ENCODE results near the gene RAB17.

Gene RAB17

GRCh38 chr2:237556773-237557632, 33.5 kb downstream of the RAB17 start:
- no peak for DNase-seq (ENCODE audit: low read depth)
- TF ChIP-seq, protein P1, sequence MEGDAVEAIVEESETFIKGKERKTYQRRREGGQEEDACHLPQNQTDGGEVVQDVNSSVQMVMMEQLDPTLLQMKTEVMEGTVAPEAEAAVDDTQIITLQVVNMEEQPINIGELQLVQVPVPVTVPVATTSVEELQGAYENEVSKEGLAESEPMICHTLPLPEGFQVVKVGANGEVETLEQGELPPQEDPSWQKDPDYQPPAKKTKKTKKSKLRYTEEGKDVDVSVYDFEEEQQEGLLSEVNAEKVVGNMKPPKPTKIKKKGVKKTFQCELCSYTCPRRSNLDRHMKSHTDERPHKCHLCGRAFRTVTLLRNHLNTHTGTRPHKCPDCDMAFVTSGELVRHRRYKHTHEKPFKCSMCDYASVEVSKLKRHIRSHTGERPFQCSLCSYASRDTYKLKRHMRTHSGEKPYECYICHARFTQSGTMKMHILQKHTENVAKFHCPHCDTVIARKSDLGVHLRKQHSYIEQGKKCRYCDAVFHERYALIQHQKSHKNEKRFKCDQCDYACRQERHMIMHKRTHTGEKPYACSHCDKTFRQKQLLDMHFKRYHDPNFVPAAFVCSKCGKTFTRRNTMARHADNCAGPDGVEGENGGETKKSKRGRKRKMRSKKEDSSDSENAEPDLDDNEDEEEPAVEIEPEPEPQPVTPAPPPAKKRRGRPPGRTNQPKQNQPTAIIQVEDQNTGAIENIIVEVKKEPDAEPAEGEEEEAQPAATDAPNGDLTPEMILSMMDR (IDR thresholded peaks at IDR 0.05; ENCODE audit: low read length, missing control alignments): no peak
- H3K4me3 ChIP-seq (replicated peaks; ENCODE audit: low read depth, low read length): no peak overlapping the region

DNA sequence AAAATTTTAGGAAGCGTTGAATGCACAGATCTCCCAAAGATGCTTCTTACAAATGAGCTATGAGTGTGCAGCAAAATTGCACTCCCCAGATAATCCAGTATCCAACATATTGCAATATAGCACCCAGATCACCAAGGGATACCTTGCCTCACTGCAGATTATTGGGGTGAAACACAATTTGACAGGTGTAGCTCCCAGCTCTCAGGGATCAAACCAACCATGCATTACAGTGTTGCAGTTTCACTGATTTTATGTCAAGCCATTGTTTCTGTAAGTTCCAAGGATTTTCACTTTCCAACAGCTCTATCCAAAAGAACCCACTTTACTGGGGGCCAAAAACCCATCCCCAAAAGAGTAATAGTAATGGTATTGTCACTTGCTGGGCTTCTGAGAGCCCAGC, 35.0 kb downstream of the RAB17 start:
- no peak for DNase-seq (ENCODE audit: low read depth)
- no peak overlapping the region for H3K4me3 ChIP-seq (replicated peaks; ENCODE audit: low read depth, low read length)
- TF ChIP-seq, protein P1 (IDR thresholded peaks at IDR 0.05; ENCODE audit: low read length, missing control alignments): no peak

- TF ChIP-seq, protein P1 (IDR thresholded peaks at IDR 0.05; ENCODE audit: low read length, missing control alignments): no peak
- H3K4me3 ChIP-seq (replicated peaks; ENCODE audit: low read depth, low read length): no peak overlapping the region
- no peak for DNase-seq (ENCODE audit: low read depth)
Measured at GRCh38 chr2:237553948-237554347, 36.6 kb downstream of the RAB17 start.

DNA sequence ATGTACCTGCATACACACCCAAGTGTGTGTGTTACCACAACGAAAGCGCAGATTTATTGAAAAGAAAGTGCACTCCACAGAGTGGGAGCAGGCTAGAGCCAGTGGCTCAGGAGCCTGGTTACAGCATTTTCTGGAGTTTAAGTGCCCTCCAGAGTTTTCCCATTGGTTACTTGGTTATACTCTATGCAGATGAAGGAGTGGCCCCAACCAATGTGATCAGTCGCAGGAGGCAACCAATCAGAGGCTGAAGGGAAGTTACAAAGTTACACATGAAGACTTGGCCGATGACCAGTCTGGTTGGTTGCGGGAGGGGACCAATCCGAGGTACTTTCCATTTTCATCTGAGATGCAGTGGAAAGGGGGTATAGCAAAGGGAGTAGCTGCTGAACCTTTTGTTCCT, 37.6 kb downstream of the RAB17 start:
- TF ChIP-seq, protein P1 (IDR thresholded peaks at IDR 0.05; ENCODE audit: low read length, missing control alignments): no peak
- no peak overlapping the region for H3K4me3 ChIP-seq (replicated peaks; ENCODE audit: low read depth, low read length)

DNA sequence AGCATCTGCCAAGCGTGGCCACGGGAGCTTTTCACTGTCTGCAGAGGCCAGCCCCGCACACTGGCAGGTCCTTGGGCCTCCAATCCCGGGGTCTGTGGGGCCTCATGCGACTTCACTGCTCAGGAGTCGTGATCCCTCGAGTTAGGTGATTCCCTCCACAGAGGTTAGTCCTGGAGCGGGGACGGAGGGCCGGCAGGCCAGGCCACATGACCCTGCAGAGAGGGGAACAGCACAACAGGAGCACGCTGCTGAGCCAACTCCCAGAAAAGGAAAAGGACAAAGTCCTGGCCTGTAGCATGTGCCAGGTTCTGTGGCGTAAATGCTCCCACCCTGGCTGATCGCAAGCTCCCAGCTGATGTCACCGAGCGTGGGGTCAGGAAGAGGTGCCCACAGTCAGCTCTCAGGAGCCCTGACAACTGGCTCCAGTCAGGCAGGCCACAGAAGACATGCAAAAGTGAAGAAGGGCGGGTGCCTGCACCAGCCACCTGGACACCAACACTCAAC, 39.4 kb downstream of the RAB17 start:
- TF ChIP-seq, protein P1 (IDR thresholded peaks at IDR 0.05; ENCODE audit: low read length, missing control alignments): no peak

More for the DNA sequence above, 37.6 kb downstream of the RAB17 start:
- no peak for DNase-seq (ENCODE audit: low read depth)

GRCh38 chr2:237549643-237550415, 40.7 kb downstream of the RAB17 start:
- DNase-seq (ENCODE audit: low read depth): no peak
- no peak overlapping the region for H3K4me3 ChIP-seq (replicated peaks; ENCODE audit: low read depth, low read length)
- TF ChIP-seq, protein P1 (IDR thresholded peaks at IDR 0.05; ENCODE audit: low read length, missing control alignments): no peak

More for the DNA sequence above, 39.4 kb downstream of the RAB17 start:
- no peak overlapping the region for H3K4me3 ChIP-seq (replicated peaks; ENCODE audit: low read depth, low read length)
- no peak for DNase-seq (ENCODE audit: low read depth)
